OCI-LY1 (cell line): Measurements from ENCODE around the gene ANKS3.

Source experiments
- H2AFZ ChIP-seq: fragments of 200-600 bp; sonication (generic), shearing (Covaris generic); 2 replicates; pipeline ENCODE4 v1.6.0; 2014; ENCODE audit warnings: antibody characterized with exemption, mild to moderate bottlenecking, low read length
- H3F3A ChIP-seq: fragments of 200-600 bp; sonication (generic), shearing (Covaris generic); 2 replicates; pipeline ENCODE4 v1.6.0; 2014; ENCODE audit warnings: mild to moderate bottlenecking, antibody characterized with exemption, low read length, moderate library complexity; ENCODE audit not compliant: insufficient read depth
- H3K27ac ChIP-seq: fragments of 200-600 bp; sonication (generic); 2 replicates; pipeline ENCODE4 v1.5.1; 2014; ENCODE audit warnings: low read length, mixed run types, mild to moderate bottlenecking, low read depth; ENCODE audit not compliant: poor library complexity, severe bottlenecking
- H3K27me3 ChIP-seq: fragments of 200-600 bp; sonication (generic); 2 replicates; pipeline ENCODE4 v1.6.0; 2014; ENCODE audit warnings: antibody characterized with exemption, mild to moderate bottlenecking, low read length, moderate library complexity; ENCODE audit not compliant: insufficient read depth
- H3K36me3 ChIP-seq: fragments of 200-600 bp; sonication (generic); 2 replicates; pipeline ENCODE4 v1.6.1; 2014; ENCODE audit warnings: mild to moderate bottlenecking, antibody characterized with exemption, low read length, moderate library complexity, mixed read lengths; ENCODE audit not compliant: insufficient read depth
- H3K4me1 ChIP-seq: fragments of 200-600 bp; sonication (generic); 2 replicates; pipeline ENCODE4 v1.5.1; 2014; ENCODE audit warnings: mild to moderate bottlenecking, low read length, moderate library complexity; ENCODE audit not compliant: insufficient read depth, severe bottlenecking
- H3K4me2 ChIP-seq: fragments of 200-600 bp; sonication (generic), shearing (Covaris generic); 2 replicates; pipeline ENCODE4 v1.6.1; 2014; ENCODE audit warnings: low read length
- H3K4me3 ChIP-seq: fragments of 200-600 bp; sonication (generic); 2 replicates; pipeline ENCODE4 v1.5.1; 2014; ENCODE audit warnings: low read length, low read depth, mild to moderate bottlenecking, mixed read lengths; ENCODE audit not compliant: poor library complexity, severe bottlenecking
- H3K79me2 ChIP-seq: fragments of 200-600 bp; shearing (Covaris generic); 2 replicates; pipeline ENCODE4 v1.6.1; 2016; ENCODE audit warnings: mixed run types, low read length, mixed read lengths; ENCODE audit not compliant: insufficient read depth
- H3K9ac ChIP-seq: fragments of 200-600 bp; sonication (generic), shearing (Covaris generic); 2 replicates; pipeline ENCODE4 v1.6.1; 2014; ENCODE audit warnings: mild to moderate bottlenecking, low read length, mixed read lengths
- H3K9me2 ChIP-seq: fragments of 200-600 bp; sonication (generic), shearing (Covaris generic); 2 replicates; pipeline ENCODE4 v1.6.1; 2014; ENCODE audit warnings: low read depth, mild to moderate bottlenecking, low read length, mixed read lengths
- H3K9me3 ChIP-seq: fragments of 200-600 bp; shearing (Covaris generic); 2 replicates; pipeline ENCODE4 v1.6.1; 2014; ENCODE audit warnings: low read length, mixed read lengths
- H4K20me1 ChIP-seq: fragments of 200-600 bp; sonication (generic), shearing (Covaris generic); 2 replicates; pipeline ENCODE4 v1.6.0; 2016; ENCODE audit warnings: mild to moderate bottlenecking, low read length; ENCODE audit not compliant: insufficient read depth
- EZH2 ChIP-seq: fragments of 200-600 bp; sonication (generic), shearing (Covaris generic); IDR thresholded peaks from 2 replicates; pipeline ENCODE4 v1.8.0; 2017; ENCODE audit warnings: borderline replicate concordance, mixed run types, mild to moderate bottlenecking, antibody characterized with exemption, low read length, moderate library complexity, mixed read lengths
- TF ChIP-seq, protein P1 (sequence below): fragments of 200-600 bp; sonication (generic), shearing (Covaris generic); IDR thresholded peaks from 2 replicates; pipeline ENCODE4 v1.5.1; 2017; ENCODE audit warnings: mild to moderate bottlenecking, antibody characterized with exemption, low read length, moderate library complexity, mixed read lengths

The ANKS3 gene

GRCh38 chr16:4713663-4714501 is 20.2 kb downstream of the ANKS3 start:
- H4K20me1 ChIP-seq: no peaks in the 10 kb centered on the region

GRCh38 chr16:4709481-4709880 is 24.6 kb downstream of the ANKS3 start:
- Histone ChIP-seq H3K4me1 (no peaks in the 10 kb centered on the region), H3K4me2 (no peak overlapping the region), H3K27me3 (no peaks in the 10 kb centered on the region), H3F3A (no peaks in the 10 kb centered on the region), H3K9me2 (no peaks in the 10 kb centered on the region), H3K36me3 (peaks cover 22% of the 10 kb centered on the region), H2AFZ (no peak overlapping the region), H3K4me3 (no peak overlapping the region), H3K79me2 (no peaks in the 10 kb centered on the region), H3K9ac (no peak overlapping the region), H3K9me3 (no peaks in the 10 kb centered on the region), H3K27ac (no peak overlapping the region), H4K20me1 (no peaks in the 10 kb centered on the region)
- TF ChIP-seq EZH2: no peak
- TF ChIP-seq, protein P1, sequence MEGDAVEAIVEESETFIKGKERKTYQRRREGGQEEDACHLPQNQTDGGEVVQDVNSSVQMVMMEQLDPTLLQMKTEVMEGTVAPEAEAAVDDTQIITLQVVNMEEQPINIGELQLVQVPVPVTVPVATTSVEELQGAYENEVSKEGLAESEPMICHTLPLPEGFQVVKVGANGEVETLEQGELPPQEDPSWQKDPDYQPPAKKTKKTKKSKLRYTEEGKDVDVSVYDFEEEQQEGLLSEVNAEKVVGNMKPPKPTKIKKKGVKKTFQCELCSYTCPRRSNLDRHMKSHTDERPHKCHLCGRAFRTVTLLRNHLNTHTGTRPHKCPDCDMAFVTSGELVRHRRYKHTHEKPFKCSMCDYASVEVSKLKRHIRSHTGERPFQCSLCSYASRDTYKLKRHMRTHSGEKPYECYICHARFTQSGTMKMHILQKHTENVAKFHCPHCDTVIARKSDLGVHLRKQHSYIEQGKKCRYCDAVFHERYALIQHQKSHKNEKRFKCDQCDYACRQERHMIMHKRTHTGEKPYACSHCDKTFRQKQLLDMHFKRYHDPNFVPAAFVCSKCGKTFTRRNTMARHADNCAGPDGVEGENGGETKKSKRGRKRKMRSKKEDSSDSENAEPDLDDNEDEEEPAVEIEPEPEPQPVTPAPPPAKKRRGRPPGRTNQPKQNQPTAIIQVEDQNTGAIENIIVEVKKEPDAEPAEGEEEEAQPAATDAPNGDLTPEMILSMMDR: no peak

More at GRCh38 chr16:4713663-4714501, 20.2 kb downstream of the ANKS3 start:
- Histone ChIP-seq H3K4me1 (peaks cover 6% of the 10 kb centered on the region), H3K36me3 (peaks cover 18% of the 10 kb centered on the region), H3K9ac (no peak overlapping the region), H3K27me3 (no peaks in the 10 kb centered on the region), H3K27ac (no peak overlapping the region), H2AFZ (no peak overlapping the region), H3K79me2 (no peaks in the 10 kb centered on the region), H3K4me3 (no peak overlapping the region), H3F3A (no peaks in the 10 kb centered on the region), H3K4me2 (no peak overlapping the region), H3K9me2 (no peaks in the 10 kb centered on the region), H3K9me3 (no peaks in the 10 kb centered on the region)
- TF ChIP-seq EZH2: no peak

DNA sequence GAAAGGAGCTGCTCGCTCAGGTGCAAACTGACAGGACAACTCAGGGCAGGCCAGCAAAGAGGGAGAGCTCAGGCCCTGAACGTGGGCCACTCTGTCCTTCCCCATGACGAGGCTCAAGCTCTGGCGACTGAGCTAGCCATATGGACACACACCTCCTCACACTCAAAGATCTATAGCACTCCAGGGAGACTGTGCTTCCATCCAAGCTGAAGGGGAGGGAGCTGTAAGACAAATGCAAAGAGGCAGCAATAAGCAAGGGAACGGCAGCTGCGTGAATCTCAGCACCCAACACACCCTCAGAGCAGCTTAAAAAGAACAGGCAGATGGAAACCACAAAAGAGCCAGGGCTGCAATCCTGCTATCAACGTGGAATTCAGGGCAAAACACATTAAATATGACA is 27.2 kb downstream of the ANKS3 start:
- H3K4me2 ChIP-seq: no peak overlapping the region
- H3K4me1 ChIP-seq: peaks cover 3% of the 10 kb centered on the region
- H4K20me1 ChIP-seq: no peaks in the 10 kb centered on the region
- no peaks in the 10 kb centered on the region for H3K9me2 ChIP-seq
- no peaks in the 10 kb centered on the region for H3K79me2 ChIP-seq
- no peaks in the 10 kb centered on the region for H3K9me3 ChIP-seq
- H3K9ac ChIP-seq: no peak overlapping the region
- H3K27me3 ChIP-seq: no peaks in the 10 kb centered on the region
- no peak overlapping the region for H3K27ac ChIP-seq
- TF ChIP-seq, protein P1: no peak
- TF ChIP-seq EZH2: no peak
- H2AFZ ChIP-seq: no peak overlapping the region
- H3K4me3 ChIP-seq: no peak overlapping the region
- no peaks in the 10 kb centered on the region for H3F3A ChIP-seq
- H3K36me3 ChIP-seq: peaks cover 23% of the 10 kb centered on the region; the same call in 1 of the 2 replicates
